GM12872 (cell line): ENCODE measurements around the gene PTGFRN.

ENCODE experiments used
- TF ChIP-seq, protein P1 (sequence below): IDR thresholded peaks from 3 replicates; pipeline ENCODE4 v1.5.1; 2011; ENCODE audit warnings: low read depth, mild to moderate bottlenecking, low read length, moderate library complexity; ENCODE audit not compliant: insufficient read depth

The PTGFRN gene

DNA sequence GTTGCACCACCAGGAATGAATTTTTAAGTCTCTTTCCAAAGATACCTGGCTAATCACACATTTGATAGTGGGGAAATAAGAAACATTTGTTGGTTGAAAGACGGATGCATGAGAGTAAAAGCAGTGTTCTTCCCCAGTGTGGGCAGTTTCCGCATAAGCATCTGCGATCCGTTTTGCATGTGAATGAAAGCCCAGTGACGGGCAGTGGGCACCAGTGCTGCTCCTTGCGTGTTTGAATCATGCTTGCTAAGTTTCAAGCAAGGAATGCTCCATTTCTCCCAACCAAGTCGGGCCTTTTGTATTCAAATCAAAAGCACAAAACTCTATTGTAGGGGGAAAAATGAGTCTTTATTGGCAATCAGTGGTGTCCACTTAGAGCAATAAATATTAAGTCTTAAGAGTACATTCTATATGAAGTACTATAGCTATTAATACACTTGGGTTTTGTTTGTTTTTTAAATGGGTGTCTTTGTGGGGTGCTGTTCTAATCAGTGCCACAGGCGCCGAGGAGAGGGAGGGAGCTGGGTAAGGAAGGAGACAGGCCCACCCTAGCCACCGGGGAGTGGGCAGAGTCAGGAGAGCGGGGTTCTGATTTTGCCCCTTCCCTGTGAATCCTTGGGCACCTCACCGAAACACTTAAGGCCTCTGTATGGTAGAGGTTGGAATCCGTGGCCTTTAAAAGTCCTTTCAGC, 750 bp upstream of the PTGFRN start:
- TF ChIP-seq, protein P1, sequence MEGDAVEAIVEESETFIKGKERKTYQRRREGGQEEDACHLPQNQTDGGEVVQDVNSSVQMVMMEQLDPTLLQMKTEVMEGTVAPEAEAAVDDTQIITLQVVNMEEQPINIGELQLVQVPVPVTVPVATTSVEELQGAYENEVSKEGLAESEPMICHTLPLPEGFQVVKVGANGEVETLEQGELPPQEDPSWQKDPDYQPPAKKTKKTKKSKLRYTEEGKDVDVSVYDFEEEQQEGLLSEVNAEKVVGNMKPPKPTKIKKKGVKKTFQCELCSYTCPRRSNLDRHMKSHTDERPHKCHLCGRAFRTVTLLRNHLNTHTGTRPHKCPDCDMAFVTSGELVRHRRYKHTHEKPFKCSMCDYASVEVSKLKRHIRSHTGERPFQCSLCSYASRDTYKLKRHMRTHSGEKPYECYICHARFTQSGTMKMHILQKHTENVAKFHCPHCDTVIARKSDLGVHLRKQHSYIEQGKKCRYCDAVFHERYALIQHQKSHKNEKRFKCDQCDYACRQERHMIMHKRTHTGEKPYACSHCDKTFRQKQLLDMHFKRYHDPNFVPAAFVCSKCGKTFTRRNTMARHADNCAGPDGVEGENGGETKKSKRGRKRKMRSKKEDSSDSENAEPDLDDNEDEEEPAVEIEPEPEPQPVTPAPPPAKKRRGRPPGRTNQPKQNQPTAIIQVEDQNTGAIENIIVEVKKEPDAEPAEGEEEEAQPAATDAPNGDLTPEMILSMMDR, result no peak

DNA sequence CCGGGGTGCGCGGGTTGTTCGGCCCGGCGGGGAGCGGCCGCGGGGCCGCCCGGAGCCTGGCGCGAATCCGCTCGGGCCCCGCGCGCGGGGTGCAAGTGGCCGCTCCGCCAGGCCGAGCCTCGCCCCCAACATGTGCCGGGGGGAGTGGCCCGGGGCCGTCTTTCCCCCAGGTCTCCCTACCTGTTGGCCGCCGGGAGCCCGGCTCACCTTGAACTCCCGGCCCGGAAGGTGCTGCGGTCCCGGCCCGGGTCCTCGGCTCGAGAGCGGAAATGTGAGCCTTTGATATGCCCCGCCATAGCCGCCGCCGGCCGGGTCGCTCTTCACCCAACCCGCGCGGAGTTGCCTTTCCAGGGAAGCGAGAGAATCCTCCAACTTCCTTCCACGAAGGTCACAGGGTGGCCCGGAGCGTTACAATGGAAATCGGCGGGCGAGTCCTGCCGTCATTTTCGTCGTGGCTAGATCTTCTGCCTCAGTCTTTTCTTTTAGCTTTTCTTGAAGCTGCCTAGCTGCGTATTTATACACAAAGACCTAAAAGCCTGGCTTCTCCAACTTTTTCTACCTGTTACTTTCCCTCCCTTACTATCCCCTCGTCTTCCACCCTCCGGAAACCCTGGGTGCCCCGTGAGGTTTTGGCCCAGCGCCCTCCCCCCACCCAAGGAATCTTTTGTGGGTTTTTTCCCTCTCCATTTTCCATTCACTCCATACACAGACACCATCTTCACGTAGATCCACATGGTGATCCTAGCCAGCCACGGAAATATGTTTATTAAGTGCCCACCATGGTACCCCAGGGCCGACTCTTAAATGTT, 867 bp downstream of the PTGFRN start:
- TF ChIP-seq, protein P1, result no peak

DNA sequence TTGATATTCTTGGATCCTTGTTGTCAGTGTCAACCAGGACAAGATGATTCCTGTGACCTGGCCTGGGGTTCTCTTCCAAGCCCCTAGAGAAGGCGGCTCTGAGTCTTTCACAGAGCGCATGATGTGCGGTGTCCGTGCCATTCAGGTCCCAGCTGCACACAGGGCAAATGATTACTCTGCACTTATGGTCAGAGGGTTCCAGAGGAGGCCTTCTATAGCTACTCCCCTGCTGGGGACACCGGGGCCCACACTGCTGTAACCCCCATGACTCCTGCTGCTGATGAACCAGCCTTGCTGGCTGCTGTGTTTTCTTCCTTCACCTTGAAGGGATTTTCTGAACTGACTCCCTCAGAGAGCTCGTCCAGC, 1.5 kb downstream of the PTGFRN start:
- TF ChIP-seq, protein P1, result no peak

DNA sequence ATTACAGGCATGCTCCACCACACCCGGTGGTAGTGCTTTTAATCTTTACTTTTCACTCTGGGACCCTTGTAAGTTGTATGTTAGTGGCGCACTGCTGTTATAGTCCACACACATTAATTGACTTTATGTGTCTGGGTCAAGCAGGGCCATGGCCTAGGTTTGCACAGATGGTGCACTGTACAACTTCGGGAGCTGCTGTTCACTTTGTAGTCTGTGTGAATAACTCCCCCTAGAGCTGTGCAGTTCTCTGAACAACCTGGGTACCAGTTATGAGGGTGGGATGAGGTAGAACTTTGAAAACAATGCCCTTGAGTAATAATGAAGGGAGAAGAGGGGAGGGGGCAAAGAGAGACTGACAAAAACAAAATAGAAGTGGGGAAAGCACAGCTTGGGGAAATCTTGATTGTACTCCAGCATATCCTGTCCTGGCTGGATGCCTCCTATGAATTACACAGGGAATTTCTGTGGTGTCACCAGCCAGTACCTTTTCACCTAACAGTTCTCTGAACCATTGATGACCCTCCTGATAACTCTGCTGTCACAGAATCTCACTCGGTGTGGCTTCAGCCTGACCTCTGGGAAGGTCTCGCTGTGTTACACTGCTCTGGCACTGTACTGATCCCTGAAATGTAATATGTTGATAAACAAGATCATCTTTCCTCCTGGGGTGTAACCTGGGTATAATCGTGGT, 2.2 kb downstream of the PTGFRN start:
- TF ChIP-seq, protein P1, result no peak

DNA sequence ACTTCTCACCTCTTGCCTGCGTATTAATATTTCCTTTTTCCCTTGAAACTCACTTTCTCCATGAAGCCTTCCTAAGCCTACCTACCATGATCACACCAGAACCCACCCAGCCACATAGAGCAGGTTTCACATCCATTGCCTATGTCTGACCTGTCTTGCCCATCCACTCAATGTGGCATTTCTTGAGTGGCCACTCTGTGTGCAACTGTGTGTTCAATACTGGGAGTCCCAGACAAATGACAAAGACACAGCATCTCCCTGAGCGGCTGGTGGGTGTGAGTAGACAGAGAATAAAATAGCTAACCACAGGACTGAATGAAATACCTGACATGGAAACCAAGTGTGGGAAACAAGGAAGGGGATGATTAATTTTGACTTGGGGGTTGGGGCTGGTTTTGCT, 3.1 kb downstream of the PTGFRN start:
- TF ChIP-seq, protein P1, result no peak

DNA sequence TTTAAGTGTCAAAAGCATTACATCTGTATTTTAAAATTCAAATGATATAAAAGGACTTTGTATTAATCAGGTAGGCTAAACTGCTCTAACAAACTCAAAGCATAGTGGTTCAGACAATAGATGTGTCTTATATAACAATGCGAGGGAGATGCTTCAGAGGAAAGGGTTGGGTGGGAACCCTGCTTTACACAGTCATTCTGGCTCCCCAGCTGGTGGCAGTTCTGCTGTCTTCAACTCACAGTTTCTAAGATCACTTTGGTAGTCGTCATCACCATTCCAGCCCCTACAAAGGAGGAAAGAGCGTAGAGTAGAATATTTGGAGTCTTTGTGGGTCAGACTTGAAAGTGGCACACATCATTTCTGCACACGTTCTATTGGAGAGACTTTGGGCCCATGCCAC, 4.2 kb downstream of the PTGFRN start:
- TF ChIP-seq, protein P1, result no peak

DNA sequence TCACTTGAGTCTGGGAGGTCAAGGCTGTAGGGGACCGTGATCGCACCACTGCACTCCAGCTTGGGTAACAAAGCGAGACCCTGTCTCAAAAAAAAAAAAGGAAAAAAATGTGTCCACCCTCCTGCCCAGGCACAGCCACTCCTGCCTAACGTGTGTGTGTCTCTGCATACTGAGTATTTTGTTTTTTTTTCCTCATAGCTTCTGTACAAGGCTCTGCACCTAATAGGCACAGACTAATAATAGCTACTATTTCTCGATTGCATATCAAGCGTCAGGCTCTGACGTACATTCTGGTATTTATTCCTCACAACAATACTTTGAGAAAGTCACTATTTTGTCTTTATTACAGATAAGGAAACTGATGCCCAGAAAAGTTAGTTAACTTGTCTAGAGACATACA, 5.0 kb downstream of the PTGFRN start:
- TF ChIP-seq, protein P1, result no peak
